Stimulated activated CD8-positive, alpha-beta memory T cell treated with anti-CD3 and anti-CD28 coated beads, Interleukin-12 subunit alpha, Interleukin-12 subunit beta, amount 100 ng/mL, for 24 hours (primary cell): ENCODE data around the gene CPN2.

Experiments used
- DNase-seq: peaks from one replicate; pipeline ENCODE4 v3.0.0-alpha.2; 2020; ENCODE audit errors: extremely low read depth

CPN2 gene

DNA sequence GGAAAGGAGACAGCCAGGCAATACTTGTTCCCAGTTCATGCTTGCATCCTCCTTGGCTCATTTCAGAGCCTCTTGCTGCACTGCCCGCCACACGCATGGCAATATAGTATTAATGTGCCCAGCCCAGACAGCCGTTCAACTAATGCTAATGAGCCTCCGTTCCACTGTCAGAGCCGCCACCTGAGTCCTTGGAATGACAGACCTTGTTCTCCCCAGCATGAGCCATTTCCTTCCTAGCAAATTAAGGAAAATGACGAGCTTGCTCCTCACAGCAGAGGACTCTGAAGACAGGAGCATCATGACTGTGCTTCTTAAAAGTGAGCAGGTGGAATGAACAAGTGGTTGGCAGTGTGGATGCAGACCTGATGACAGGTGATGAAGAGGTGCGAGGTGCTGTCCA, 29.2 kb upstream of the CPN2 start:
- no peak for DNase-seq

DNA sequence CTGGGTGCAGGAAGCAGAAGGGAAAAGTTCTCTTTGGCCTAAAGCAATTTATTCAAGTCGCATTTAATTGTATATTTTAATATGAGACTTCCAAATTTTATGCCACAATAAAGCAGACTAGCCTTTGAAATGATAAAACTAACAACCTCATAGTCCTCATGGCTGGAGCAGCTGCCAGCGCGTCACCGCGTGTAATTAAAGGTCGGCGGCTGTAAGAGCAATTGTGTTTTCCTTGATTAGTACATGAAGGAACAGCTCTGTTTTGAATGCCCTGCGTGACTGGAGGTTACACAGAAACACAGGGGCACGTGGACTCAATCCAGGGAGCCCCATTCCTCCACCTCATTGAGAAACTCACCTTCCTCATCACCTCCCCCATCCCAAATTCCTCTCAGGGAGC, 28.5 kb upstream of the CPN2 start:
- DNase-seq = no peak

DNA sequence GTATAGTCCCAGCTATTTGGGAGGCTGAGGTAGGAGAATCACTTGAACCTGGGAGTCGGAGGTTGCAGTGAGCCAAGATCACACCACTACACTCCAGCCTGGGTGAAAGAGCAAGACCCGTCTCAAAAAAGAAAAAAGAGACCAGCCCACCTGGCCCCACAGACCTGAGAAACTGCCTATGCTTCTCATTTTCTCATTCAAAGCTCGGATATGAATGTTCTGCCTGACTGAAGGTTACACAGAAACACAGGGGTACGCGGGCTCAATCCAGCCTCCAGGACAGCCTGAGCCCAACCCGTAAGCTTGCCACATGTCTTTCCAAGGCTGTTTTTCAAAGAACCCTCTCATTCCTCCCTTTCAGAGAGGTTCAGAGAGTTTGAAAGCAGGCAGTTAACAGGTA, 28.1 kb upstream of the CPN2 start:
- DNase-seq = no peak

DNA sequence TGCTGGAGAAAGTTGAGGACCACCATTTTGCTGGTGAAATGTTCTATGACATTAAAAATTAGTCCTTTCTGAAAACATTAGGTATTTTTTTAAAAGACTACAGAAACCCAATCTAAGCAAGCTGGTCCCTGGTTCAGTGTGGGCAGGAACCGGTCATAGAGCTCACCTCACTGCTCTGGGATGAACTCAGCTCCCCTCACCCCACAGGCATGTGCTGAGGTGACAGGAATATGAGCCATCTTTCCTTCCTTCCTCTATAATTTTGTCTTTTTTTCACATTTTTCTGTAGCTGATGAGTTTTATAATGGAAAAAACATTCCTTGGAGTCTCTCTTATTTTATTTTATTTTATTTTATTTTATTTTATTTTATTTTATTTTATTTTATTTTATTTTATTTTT, 26.6 kb upstream of the CPN2 start:
- no peak for DNase-seq

DNA sequence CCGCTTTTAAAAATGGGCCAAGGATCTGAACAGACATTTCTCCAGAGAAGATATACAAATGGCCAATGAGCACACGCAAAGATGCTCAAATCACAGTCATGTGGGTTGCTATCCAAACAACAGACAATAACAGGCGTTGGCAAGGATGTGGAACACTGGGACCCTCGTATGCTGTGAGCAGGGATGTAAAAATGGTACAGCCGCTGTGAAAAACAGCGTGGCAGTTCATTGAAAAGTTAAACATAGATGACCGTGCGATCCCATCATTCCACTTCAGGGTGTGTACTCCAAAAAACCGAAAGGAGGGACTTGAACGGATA, 25.1 kb upstream of the CPN2 start:
- DNase-seq = no peak

DNA sequence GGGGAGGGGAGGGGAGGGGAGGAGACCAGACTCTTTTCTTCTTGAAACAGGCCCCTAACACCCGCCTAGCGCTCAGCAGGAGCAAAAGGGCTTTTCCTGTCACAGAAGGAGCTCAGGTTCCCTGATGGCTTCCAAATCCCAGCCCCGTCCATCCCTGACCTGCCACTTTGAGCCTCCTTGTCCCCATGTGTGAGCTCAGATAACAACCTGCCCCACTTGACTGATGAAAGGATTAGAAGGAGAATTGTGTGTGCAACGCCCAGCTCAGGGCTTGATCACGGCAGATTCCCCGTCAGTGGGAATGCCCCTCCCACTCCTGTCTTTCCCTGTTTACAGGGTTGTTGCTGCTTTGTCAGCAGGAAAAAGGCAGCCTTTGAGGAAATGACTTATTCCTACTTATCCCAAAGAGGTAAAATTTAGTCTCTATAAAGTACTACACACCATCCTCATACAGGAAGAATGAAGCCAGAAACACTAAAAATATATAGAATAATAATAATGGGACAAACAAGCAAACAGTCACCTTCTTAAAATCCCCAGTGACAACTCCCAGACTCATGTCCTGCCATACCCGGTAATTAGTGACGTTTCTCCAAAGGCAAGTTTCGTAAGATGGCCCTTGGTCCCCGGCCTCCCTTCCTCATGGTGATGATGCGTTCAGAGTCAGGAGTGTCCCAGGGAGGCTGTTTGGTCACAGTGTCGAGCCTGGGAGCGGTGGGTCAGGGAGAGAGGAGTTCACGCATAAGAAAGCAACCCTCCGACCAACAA, 24.5 kb upstream of the CPN2 start:
- DNase-seq = no peak

DNA sequence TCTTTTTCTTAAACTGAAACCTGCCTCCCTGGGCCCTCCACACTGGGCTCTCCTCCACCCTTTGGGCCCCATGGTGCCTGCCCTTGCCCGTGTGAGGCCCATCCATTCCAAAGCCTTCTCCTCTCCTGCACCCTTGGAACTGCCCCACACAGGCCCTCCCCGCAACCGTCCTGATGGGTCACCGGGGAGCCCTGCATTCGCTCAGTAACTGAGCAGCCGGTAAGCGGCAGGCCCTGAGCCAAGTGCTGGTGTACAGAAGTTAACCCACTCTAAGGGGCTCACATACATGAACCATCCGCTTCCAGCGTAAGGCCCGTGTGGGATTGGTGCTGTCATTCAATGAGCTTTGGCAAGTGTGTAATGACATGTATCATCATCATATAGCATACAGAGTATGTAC, 23.8 kb upstream of the CPN2 start:
- DNase-seq = no peak

DNA sequence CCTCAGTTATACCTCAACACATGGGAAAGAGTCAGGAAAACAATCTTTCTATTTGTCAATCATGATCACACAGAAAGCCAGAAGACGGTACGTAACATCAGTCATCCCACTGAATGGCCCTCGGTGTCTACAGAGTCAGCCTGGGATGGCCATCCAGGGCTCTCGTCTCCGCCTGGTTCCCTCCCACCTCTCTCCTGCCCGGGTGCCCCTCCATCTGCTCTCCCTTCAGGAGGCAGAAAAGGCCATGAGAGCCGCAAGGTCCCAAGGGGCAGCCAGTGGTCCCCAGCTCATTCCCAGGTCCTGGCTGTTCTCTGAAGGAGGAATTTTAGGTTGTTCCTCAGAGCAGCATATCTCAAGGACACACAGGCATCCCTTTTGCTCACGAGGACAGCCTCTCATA, 22.8 kb upstream of the CPN2 start:
- no peak for DNase-seq

DNA sequence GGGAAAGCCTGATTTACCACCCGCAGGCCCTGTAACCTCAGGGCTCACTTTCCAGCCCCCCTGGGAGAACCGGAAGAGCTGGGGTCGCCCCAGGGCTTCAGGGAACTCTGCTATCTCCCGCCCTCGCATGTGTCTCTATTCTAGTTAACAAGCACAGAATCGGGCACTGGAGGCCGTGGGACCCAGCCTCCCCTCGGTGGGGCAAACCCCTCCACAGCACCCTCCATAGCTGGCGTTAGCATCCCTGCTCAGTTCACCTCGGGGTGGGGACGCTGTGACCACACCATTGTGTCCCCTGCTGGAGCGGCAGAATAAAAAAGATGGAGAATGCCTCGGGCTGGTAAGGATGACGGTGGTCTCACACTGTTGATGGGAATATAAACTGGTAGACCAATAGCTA, 21.9 kb upstream of the CPN2 start:
- DNase-seq = no peak

DNA sequence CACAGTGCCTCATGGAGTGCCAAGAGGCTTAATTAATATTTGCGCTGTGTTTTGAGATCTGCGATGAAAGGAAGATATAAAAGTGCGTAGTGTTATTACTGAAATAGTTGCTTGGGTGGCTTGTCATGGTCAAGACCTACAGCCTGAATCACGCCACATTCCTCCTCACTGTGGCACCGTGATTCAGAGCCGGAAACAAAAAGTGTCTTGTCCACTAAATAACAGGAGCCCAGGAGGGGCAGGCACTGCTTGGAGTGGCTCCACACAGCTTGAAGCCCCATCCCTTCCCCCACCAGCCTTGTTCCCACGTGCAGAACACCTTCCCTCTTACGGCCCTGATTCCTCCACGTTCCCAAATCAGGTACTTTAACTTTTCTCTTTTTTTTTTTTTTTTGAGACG, 19.6 kb upstream of the CPN2 start:
- no peak for DNase-seq

DNA sequence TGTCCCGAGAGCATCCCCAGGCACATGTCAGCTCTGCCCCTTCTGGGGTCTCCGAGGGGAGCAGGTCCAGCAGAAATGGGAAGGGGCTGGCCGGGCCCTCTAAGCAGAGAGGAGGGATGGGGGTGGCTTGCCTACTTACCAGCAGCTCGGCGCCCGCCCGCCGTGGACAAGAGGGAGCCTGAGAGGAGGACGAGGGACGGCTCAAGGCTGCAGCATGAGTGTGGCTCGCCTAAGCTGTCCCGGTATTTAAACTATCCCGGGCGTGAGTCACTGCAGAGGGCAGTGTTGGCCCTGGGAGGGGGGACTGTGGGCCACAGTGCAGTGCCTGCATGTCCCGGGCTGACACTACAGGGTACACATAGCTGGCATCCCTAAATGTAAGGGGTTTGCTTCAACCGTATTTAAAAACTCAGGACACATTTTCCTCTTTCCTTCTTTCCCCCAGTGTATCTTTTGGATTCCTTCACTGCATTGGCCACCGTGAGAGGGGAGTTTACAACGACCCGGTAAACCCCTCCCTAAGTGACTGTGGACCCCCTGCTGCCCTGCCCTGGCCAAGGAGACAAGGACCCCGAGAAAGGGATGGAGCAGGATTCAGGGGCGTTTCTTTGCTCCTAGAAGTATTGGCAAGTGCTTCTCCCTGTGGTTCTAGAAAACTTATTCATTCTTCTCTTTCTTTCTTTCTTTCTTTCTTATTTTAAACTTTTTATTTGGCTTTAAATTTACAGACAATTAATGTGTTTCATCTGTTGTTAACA, 18.6 kb upstream of the CPN2 start, which contains the start of gene LRRC15:
Gene LRRC15, minus strand, starts transcription at position 222 of the 758 bp plus-strand sequence. CDS start 8,700 bp downstream, outside the sequence.
- DNase-seq = no peak

DNA sequence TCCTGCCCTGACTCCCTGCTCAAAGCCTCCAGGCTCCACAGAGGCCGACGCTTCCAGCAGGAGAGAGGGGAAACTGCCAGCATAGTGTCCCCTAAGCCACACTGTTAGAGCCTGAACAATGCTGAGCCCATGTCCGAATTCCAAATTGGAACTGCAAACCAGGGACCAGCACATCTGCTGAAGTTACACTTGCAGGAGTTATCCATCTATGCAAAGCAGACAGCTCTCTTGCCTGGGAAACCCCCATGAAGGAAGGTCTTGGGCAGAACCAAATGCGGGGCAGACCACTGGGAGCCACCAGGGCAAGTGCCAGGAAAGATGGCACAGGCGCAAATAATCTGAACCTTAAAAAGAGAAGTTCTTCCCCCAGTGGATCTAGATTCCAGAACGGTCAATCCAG, 17.8 kb upstream of the CPN2 start:
- DNase-seq = no peak

DNA sequence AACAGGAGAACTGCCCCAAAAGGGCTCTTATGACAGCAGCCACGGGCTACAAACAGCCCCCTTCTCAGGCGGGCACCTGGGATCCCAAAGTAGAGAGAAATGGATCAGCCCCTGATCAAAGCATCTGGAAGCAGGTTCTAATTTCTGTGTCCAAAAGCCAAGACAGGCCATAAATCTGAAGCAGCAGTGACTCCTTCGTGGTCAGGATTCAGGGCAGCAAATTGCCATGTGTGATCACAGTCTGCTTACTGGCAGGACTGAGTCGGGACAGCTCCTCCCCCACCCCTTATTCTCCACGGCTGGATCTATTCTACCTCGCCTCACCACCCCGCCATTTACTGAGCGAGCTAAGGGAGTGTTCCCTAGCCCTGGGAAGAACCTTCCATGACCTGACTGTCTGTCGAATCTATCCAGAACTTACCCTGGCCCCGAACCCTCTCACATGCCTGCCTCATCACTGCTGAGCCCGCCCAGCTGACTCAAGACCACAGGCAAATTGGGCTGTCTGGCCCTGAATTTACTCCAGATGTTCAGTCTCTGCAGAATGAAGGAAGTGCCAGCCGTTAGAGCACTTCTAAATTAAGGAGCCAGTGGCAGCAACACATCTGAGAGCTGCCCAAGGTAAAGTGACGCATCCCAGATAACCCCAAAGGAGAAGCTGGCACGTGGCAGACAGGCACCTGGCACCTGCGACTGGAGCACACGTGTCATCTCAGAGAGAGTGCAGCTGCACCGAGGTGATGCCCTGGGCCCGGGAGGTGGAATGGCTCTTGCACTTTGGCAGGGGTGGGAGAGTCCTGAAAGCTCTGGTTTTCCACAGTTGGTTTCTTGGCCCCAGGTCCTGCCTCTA, 17.1 kb upstream of the CPN2 start:
- no peak for DNase-seq

DNA sequence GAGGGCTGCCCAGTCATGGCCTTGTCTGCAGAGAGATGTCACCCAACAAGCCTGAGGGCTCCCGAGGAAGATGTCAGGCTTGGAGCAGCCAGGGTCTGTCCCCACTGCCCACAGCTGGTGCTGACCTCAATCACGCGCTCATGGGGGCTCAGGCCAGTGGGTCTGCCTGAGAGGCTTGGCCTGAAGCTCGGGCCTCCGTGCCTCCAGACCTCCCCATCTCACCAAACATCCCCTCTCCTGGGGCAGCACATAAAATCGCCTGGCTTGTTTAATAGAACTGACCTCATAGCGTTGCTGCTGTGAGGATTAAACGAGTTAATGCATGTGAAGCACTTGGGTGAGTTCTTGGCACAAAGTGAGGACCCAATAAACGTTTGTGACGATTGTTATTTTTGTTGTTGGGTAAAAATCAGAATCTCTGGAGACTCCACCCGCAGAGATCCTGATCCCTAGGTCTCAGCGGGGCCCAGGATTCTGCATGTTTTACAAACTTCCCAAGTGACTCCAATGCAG, 14.9 kb upstream of the CPN2 start:
- no peak for DNase-seq

DNA sequence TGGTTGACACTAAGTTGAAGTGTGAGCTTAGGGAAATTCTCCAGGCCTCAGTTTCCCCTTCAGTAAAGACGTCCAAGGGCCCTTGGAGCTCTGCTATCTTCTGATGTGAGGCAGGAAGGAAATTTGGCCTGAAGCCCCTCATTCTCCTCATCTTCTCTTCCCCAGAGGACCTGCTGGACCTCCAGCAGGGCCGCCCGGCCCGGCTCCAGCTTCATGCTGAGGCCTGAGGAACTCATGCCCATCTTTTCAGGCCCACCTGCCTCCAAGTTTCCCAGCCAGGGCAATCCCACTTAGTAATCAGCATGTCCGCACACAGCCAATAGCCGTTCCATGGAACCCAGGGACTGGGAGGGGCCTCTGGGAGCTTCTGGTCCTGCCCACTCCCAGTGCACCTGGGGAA, 14.4 kb upstream of the CPN2 start:
- DNase-seq = no peak

DNA sequence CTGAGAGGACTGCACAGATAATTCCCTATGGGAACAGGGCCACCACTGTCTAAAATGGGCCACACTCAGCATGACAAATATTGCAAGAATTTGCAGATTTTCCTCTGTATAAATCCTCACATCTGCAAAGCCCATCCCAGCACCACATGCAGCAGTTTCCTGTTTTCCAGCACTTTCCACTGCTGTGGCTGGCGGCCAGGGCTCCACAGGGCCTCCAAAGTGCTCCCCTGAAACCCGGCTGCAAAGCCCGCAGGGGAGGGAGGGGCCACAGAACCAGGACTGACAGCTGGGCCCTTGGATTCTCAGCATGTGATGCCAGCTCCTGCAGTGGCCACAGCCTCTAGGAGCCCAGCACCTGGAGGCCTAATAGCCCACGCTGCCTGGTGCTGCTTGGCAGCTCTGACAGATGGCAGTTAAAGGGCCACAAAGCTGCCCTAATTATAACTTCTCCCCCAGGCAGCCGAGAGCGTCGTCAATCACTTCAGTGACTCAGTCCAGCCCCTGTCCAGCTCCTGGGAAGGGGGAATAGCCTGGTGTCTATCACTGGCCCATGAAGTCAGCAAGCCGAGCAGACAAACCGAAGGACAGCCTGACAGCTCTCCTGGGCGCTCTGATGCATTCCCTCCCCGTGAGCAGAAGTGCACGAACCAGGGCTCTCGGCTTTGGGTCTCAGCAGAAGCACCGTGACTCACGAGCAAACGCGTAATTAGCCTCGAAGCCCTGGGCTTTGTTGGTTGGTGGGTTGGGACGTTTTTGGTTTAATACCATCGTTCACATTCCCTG, 13.7 kb upstream of the CPN2 start:
- DNase-seq = no peak

DNA sequence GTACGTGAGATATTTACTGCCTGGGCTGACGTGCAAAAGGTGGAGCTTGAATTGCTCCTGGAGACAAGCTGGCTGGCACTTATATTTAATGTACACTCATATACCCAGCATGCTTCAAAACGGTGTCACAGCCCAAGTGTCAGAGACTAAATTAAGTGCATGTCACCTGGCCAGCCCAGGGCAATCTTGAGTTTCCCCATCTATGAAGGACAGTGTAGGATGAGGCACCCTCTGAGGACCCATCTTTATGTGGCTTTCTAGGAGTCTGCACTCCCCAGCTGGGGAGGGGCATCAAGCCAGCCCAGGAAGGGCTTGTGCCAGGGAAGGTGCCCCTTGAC, 13.2 kb upstream of the CPN2 start:
- no peak for DNase-seq

DNA sequence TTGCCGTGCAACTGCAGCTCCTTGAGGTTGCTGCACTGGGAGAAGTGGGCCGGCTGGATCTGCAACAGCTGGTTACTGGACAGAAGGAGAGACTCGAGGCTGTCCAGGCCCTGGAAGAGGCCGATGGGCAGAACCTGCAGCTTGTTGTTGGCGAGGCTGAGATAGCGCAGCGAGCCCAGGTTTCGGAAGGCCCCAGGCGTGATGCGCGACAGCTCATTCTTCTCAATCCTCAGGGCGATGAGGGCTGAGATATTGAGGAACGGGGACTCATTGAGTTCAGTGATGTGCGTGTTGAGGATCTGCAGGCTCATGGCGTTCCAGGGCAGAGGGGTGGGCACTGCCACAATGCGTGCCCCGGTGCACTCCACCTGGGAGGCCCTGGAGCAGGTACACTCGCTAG, 9.4 kb upstream of the CPN2 start:
- DNase-seq = no peak

DNA sequence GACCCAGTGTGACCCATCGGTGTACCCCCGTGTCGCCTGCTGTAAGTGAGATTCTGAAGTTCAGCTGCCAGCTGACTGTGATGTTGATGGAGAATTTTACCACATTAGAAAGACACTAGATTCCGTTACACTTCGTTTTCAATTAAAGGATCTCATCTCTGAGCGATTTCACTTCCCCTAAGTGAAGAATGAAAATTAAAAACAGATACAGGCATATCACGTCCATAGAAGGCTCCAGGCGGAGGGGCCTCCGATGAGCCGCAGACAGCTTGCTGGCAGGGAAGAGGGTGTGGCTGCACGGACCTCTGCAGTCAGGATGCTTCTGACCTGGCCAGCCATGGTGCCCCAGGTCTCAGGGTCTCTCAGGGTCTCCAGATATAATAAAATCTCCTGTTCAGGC, 6.6 kb upstream of the CPN2 start:
- DNase-seq = no peak

DNA sequence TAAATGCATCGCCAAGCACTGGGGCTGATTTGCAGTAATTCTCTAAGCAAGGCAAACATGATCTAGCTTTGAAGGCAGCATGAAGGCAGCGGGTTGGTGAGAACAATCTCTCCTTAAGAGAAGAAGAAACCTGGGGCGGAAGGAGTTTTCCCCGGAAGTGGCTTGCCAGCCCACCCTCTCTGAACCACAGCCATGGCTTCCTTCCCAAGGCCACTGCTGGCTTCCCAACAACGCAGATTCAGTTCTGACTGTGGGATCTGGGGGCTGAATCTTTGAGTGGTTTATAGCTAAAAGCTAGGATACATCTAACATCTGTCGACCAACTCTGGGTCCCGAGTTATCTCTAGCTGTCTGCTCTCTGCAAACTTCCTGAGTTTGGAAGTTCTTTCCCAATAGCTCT, 4.3 kb upstream of the CPN2 start:
- DNase-seq = no peak

DNA sequence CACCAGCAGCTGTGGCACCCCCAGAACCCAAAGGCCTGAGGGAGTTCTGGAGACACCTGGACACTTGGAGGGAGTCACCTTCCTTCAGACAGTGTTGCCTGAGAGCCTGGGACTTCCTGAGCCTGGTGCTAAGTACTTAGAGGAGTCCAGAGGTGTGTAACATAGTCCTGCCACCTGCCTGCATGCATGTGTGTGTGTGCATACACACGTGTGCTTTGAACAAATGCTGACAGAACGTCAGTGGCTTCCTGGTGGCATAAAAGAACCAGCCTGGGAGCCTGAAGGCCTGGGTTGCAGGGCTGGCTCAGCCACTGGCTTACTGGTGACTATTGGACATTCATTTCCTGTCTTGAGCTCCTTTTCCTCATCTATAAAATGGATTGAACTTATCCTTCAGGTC, 3.2 kb upstream of the CPN2 start:
- DNase-seq = no peak
